Measurements from ENCODE around the gene MMP15.
"Not testable (repeated sequence)": the region's sequence is repeated elsewhere in the genome, so short reads cannot be mapped to it uniquely, and the experiment has no call there.

MMP15 gene

DNA sequence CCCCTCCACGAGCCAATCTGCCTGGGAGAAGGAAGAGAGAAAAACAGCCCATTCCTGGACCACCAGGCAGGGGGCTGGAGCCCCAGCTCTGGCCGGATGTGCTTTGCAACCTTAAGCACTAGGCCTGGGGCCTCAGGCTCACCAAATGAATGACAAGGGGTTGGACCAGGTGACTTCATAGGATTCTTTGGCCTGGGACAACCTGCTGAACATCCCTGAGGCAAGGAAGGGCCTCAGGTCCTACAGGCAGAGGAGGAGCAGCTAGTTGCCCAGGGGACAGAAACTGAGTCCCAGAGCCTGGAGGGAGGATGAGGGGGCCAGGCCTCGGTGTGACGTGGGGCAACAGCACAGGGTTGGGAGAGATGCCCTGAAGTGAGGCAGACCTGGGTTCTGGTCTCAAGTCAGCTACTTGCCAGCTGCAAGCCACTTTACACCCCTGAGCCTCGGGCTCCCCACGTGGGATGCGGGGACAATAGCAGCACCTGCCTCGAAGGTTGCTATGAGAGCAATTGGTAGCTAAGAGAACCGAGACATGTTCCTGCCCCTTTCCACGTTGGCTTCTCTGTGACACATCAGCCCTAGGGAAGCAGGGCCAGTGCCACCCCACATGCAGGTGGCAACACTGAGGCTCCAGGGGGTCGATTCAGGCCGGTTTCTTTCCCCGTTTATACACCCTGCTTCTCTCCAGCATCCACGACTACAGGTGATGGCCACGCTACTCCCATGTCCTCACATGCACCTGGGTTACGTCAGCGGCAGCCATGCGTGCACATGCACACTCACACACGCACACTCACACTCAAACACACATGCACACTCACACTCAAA lies 61.0 kb downstream of the MMP15 start:
- no peak for DNase-seq (ENCODE audit: low read depth in 3 of 3)

DNA sequence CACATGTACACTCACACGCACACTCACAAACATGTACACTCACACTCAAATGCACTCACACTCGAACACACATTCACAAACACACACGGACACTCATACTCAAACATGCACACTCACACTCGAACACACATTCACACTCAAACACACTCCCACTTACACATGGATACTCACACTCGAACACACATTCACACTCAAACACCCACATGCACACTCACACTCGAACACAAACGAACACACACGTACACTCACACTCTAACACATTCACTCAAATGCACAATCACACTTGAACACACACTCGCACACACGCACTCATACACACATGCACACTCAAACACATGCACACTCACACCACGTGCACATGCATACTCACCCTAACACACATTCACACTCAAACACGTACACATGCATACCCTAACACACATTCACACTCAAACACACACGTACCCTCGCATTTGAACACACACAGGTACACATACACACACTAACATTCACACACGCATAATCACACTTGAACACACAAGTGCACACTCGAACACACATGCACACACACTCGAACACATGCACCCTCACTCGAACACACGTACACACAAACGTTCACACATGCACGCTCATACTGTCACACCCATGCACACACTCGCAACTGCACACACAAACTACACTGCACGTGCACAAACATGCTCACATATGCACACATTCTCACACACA lies 61.8 kb downstream of the MMP15 start:
- no peak for DNase-seq (ENCODE audit: low read depth in 3 of 3)

DNA sequence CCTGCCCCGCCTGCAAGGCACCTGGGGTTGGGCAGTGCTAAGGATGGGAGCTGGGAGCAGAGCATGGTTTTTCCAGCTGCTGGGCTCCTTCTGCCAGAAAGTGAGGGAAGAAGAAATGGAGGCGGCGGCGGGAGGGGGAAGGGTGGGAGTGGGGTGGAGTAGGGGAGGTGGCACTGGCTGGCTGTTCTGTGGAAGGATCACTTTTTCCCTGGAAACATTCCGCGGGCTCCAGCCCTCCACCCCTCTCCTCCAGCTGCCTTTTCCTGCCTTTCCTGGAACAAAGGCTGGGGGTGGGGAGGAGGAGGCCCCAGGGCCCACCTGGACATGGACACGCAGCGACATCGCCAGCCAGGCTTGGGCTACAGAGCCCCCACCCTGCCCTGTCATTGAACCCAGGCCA lies 62.5 kb downstream of the MMP15 start:
- no peak for DNase-seq (ENCODE audit: low read depth in 3 of 3)

DNA sequence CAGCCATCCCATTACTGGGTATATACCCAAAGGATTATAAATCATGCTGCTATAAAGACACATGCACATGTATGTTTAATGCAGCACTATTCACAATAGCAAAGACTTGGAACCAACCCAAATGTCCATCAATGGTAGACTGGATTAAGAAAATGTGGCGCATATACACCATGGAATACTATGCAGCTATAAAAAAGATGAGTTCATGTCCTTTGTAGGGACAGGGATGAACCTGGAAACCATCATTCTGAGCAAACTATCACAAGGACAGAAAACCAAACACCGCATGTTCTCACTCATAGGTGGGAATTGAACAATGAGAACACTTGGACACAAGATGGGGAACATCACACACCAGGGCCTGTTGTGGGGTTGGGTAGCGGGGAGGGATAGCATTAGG lies 64.8 kb downstream of the MMP15 start:
- DNase-seq (ENCODE audit: low read depth in 3 of 3): not testable (repeated sequence)

DNA sequence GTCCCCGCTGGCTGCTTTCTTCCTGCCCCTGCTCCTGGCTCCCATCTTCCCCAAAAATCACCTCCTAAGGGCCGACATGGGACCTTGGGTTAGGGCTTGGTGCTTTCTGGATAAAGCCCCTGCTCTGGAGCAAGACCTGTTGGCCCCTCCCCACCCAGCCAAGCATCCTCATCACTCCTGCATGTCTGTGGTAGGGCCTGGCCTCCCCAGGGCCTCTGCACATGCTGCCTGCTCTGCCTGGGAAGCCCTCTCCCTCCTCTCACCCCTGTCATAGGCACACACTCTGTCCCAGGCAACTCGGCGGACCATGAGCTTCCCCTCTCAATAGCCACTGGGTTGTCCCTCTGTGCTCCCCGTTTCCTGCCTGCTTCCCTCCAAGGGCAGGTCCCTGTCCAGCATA lies 68.5 kb downstream of the MMP15 start:
- DNase-seq (ENCODE audit: low read depth in 3 of 3): no peak

DNA sequence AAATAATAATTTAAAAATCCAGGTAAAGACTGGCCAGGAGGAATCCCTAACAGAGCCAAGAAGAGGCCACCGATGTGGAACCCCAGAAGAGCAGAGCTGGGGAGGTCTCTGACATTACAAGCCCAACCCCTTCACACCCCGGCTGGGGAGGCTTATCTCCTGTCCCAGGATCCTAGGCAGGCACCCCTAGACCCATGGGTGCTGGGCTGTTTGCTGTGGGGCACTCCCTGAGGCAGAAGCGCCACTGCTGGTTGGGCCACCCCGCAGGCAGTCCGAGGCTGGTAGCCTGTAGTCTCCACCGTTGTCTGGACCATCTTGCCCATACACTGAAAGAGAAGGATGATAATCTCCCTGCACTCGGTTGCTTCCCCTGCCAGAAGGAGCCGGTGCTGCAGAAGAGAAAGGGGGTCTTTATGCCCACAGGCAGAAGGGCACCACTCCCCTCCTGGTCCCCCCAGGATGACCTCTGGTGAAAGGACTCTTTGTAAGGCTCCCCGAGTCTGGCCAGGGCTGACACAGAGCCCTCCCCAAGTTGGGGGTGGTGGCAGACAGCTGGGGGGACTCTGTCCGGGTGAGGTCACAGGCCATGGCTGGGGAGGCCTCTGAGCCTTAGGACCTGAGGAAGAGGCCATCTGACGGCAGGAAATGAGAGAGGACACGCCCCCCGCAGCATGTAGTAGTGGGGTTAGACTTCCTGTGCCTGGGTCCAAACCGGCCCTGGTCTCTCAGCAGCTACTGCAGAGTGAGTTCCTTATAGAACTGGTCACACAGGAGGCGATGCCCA lies 69.4 kb downstream of the MMP15 start:
- no peak for DNase-seq (ENCODE audit: low read depth in 3 of 3)

DNA sequence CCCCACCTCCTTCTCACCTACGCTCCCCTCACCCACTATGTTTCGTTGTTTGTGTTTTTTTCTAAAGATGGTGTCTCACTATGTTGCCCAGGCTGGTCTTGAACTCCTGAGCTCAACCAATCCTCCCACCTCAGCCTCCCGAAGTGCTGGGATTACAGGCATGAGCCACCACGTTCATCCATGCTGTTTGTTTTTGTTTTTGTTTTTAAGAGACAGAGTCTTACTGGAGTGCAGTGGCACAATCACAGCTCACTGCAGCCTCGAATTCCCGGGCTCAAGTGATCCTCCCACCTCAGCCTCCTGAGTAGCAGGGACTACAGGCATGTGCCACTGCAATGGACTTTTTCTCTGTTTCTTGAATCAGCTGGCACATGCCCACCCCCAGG lies 70.0 kb downstream of the MMP15 start:
- DNase-seq (ENCODE audit: low read depth in 3 of 3): not testable (repeated sequence)

DNA sequence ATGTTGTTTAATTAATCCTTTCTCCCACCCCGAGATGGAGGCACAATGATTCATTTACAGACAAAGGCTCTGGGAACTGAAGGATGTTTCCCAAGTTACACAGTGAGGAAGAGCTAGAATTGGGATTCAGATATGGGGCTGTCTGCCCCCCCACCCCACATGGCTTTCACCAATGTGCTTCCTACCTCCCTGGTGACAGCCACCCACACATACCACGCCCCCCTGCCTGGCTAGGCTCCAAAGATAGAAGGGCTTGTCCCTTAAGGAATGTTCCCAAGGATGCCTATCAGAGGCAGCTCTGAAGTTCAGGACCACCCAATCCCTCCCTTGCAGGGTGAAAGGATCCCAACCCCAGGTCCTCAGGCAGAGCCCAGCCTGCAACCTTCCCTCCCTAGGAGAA lies 70.7 kb downstream of the MMP15 start:
- no peak for DNase-seq (ENCODE audit: low read depth in 3 of 3)

Data from stimulated activated CD4-positive, alpha-beta T cell treated with anti-CD3 and anti-CD28 coated beads, TNF-alpha, amount 100 ng/mL, for 48 hours (primary cell).